ENCODE measurements around the gene SEZ6L2.

Gene SEZ6L2

DNA sequence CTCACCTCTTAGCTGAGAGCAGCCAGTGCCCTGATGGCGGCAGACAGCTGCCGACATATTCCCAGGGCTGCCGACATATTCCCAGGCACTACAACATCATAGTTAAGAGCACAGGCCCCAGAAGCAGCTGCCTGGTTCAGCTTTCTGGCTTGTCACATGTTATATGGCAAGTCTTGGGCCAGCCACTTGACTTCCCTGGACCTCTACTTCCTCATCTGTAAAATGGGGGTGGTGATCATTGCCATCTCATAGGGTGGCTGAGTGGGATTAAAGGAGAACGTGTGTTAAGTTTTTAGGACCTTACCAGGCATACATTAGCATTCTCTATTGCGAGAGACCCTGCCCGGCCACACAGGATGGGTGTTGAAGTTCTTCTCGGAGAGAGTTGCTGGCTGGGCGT is 55.4 kb downstream of the SEZ6L2 start:
- no peak for DNase-seq
- no peaks in the 10 kb centered on the region for H3K79me1 ChIP-seq (ENCODE audit: low read length)
- no peak overlapping the region for H2BK15ac ChIP-seq (replicated peaks; ENCODE audit: low read depth)
- H2BK120ac ChIP-seq (ENCODE audit: low read depth, low read length), result no peak overlapping the region
- no peak overlapping the region for H2BK5ac ChIP-seq (ENCODE audit: low read length)
- no peak overlapping the region for H3K18ac ChIP-seq (ENCODE audit: low read length)
- H3K23ac ChIP-seq (ENCODE audit: low read length), result no peak overlapping the region
- H4K5ac ChIP-seq (ENCODE audit: low read length), result no peak overlapping the region
- no peaks in the 10 kb centered on the region for H3K36me3 ChIP-seq (ENCODE audit: control insufficient read depth, insufficient read depth, low read length)
- no peaks in the 10 kb centered on the region for H3K4me1 ChIP-seq (ENCODE audit: control insufficient read depth, low read depth, low read length)
- H3K4me2 ChIP-seq (ENCODE audit: low read length), result no peak overlapping the region
- no peaks in the 10 kb centered on the region for H3K27me3 ChIP-seq (ENCODE audit: insufficient read depth, low read length, poor library complexity)
- WGBS (ENCODE audit: extremely low coverage, insufficient coverage, low lambda C conversion rate), result no CpG with 5 or more reads among the region's 8 CpGs
- H2AK5ac ChIP-seq (ENCODE audit: low read length), result no peak overlapping the region
- no peak overlapping the region for H3K56ac ChIP-seq (ENCODE audit: low read length)
- no peaks in the 10 kb centered on the region for H3K79me2 ChIP-seq (ENCODE audit: control insufficient read depth, insufficient read depth, low read length)
- H3K4ac ChIP-seq (ENCODE audit: low read depth, low read length), result no peak overlapping the region
- no peak overlapping the region for H3K4me3 ChIP-seq (ENCODE audit: low read length)
- no peak overlapping the region for H3K9ac ChIP-seq (ENCODE audit: low read length)
- no peak overlapping the region for H3K27ac ChIP-seq (ENCODE audit: low read depth, low read length)
- H4K8ac ChIP-seq (ENCODE audit: low read depth, low read length), result no peak overlapping the region

DNA sequence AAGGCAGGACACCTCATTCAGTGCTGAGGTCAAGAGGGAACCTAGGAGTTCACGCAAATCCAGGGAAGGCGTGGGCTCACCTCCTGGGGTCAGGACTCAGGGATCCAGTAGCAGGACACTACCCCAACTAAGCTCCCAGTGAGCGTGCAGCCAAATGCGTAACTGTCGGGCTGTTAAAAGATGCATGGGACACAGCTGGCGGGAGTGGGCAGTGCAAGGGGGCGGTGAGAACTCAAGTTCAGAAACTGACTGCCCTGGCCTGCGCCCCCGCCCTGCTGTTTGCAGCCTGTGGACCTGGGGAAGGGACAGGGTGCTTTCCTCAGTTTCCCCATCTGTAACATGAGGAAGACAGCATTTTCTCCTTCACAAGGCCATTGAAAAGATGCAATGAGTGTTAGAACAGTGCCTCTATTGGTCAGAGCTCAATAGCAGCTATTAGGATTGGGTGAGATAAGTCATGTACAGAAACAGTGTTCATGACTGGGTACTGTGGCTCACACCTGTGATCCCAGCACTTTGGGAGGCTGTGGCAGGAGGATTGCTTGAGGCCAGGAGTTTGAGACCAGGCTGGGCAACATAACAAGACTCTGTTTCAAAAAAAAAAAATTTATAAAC is 56.5 kb downstream of the SEZ6L2 start:
- H3K4me1 ChIP-seq (ENCODE audit: control insufficient read depth, low read depth, low read length), result no peaks in the 10 kb centered on the region
- no peak overlapping the region for H2BK120ac ChIP-seq (ENCODE audit: low read depth, low read length)
- no CpG with 5 or more reads among the region's 9 CpGs for WGBS (ENCODE audit: extremely low coverage, insufficient coverage, low lambda C conversion rate)
- no peak overlapping the region for H3K56ac ChIP-seq (ENCODE audit: low read length)
- no peak overlapping the region for H3K4me2 ChIP-seq (ENCODE audit: low read length)
- H3K27ac ChIP-seq (ENCODE audit: low read depth, low read length), result no peak overlapping the region
- no peak overlapping the region for H3K23ac ChIP-seq (ENCODE audit: low read length)
- H2BK15ac ChIP-seq (replicated peaks; ENCODE audit: low read depth), result no peak overlapping the region
- no peak overlapping the region for H4K8ac ChIP-seq (ENCODE audit: low read depth, low read length)
- H3K18ac ChIP-seq (ENCODE audit: low read length), result no peak overlapping the region
- H3K4ac ChIP-seq (ENCODE audit: low read depth, low read length), result no peak overlapping the region
- no peaks in the 10 kb centered on the region for H3K79me1 ChIP-seq (ENCODE audit: low read length)
- H2BK5ac ChIP-seq (ENCODE audit: low read length), result no peak overlapping the region
- H4K5ac ChIP-seq (ENCODE audit: low read length), result no peak overlapping the region
- no peak for DNase-seq
- no peak overlapping the region for H2AK5ac ChIP-seq (ENCODE audit: low read length)
- H3K9ac ChIP-seq (ENCODE audit: low read length), result no peak overlapping the region
- no peaks in the 10 kb centered on the region for H3K36me3 ChIP-seq (ENCODE audit: control insufficient read depth, insufficient read depth, low read length)
- H3K4me3 ChIP-seq (ENCODE audit: low read length), result no peak overlapping the region
- no peaks in the 10 kb centered on the region for H3K79me2 ChIP-seq (ENCODE audit: control insufficient read depth, insufficient read depth, low read length)
- no peaks in the 10 kb centered on the region for H3K27me3 ChIP-seq (ENCODE audit: insufficient read depth, low read length, poor library complexity)

DNA sequence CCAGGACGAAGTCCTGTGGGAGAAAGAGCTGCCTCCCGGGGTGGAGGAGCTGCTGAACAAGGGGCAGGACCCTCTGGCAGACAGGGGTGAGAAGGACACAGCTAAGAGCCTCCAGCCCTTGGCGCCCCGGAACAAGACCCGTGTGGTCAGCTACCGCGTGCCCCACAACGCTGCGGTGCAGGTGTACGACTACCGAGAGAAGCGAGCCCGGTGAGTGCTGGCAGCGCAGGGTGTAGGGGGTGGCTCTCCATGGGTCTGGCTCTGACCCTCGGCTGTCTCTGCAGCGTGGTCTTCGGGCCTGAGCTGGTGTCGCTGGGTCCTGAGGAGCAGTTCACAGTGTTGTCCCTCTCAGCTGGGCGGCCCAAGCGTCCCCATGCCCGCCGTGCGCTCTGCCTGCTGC is 57.7 kb downstream of the SEZ6L2 start:
- no peak overlapping the region for H3K23ac ChIP-seq (ENCODE audit: low read length)

GRCh38 chr16:29840240-29840639 is 59.1 kb downstream of the SEZ6L2 start:
- no peaks in the 10 kb centered on the region for H3K27me3 ChIP-seq (ENCODE audit: insufficient read depth, low read length, poor library complexity)
- no peak overlapping the region for H2BK15ac ChIP-seq (replicated peaks; ENCODE audit: low read depth)
- H3K23ac ChIP-seq (ENCODE audit: low read length), result peak overlapping the region; percentile 3
- H3K9ac ChIP-seq (ENCODE audit: low read length), result no peak overlapping the region
- no peaks in the 10 kb centered on the region for H3K4me1 ChIP-seq (ENCODE audit: control insufficient read depth, low read depth, low read length)
- H2BK120ac ChIP-seq (ENCODE audit: low read depth, low read length), result no peak overlapping the region
- H3K27ac ChIP-seq (ENCODE audit: low read depth, low read length), result no peak overlapping the region
- no peak overlapping the region for H3K4me3 ChIP-seq (ENCODE audit: low read length)
- H3K79me2 ChIP-seq (ENCODE audit: control insufficient read depth, insufficient read depth, low read length), result no peaks in the 10 kb centered on the region
- no CpG with 5 or more reads among the region's 10 CpGs for WGBS (ENCODE audit: extremely low coverage, insufficient coverage, low lambda C conversion rate)
- no peak overlapping the region for H4K8ac ChIP-seq (ENCODE audit: low read depth, low read length)
- no peak overlapping the region for H3K18ac ChIP-seq (ENCODE audit: low read length)
- H3K4ac ChIP-seq (ENCODE audit: low read depth, low read length), result no peak overlapping the region
- H3K79me1 ChIP-seq (ENCODE audit: low read length), result no peaks in the 10 kb centered on the region
- no peak for DNase-seq
- no peaks in the 10 kb centered on the region for H3K36me3 ChIP-seq (ENCODE audit: control insufficient read depth, insufficient read depth, low read length)
- no peak overlapping the region for H3K56ac ChIP-seq (ENCODE audit: low read length)
- H3K4me2 ChIP-seq (ENCODE audit: low read length), result no peak overlapping the region
- H2AK5ac ChIP-seq (ENCODE audit: low read length), result no peak overlapping the region
- H4K5ac ChIP-seq (ENCODE audit: low read length), result no peak overlapping the region
- no peak overlapping the region for H2BK5ac ChIP-seq (ENCODE audit: low read length)

More for the DNA sequence above, 57.7 kb downstream of the SEZ6L2 start:
- Histone ChIP-seq H3K79me1 (ENCODE audit: low read length) (no peaks in the 10 kb centered on the region), H3K36me3 (ENCODE audit: control insufficient read depth, insufficient read depth, low read length) (no peaks in the 10 kb centered on the region), H3K18ac (ENCODE audit: low read length) (no peak overlapping the region), H2BK5ac (ENCODE audit: low read length) (no peak overlapping the region), H3K4me1 (ENCODE audit: control insufficient read depth, low read depth, low read length) (no peaks in the 10 kb centered on the region), H3K79me2 (ENCODE audit: control insufficient read depth, insufficient read depth, low read length) (no peaks in the 10 kb centered on the region), H3K56ac (ENCODE audit: low read length) (no peak overlapping the region), H2BK15ac (replicated peaks; ENCODE audit: low read depth) (no peak overlapping the region), H3K4me2 (ENCODE audit: low read length) (no peak overlapping the region), H2AK5ac (ENCODE audit: low read length) (no peak overlapping the region), H4K8ac (ENCODE audit: low read depth, low read length) (no peak overlapping the region), H3K4ac (ENCODE audit: low read depth, low read length) (no peak overlapping the region), H3K27me3 (ENCODE audit: insufficient read depth, low read length, poor library complexity) (no peaks in the 10 kb centered on the region), H3K9ac (ENCODE audit: low read length) (no peak overlapping the region), H3K4me3 (ENCODE audit: low read length) (no peak overlapping the region), H3K27ac (ENCODE audit: low read depth, low read length) (no peak overlapping the region), H4K5ac (ENCODE audit: low read length) (no peak overlapping the region), H2BK120ac (ENCODE audit: low read depth, low read length) (no peak overlapping the region)
- WGBS (ENCODE audit: extremely low coverage, insufficient coverage, low lambda C conversion rate), result no CpG with 5 or more reads among the region's 23 CpGs
- no peak for DNase-seq

DNA sequence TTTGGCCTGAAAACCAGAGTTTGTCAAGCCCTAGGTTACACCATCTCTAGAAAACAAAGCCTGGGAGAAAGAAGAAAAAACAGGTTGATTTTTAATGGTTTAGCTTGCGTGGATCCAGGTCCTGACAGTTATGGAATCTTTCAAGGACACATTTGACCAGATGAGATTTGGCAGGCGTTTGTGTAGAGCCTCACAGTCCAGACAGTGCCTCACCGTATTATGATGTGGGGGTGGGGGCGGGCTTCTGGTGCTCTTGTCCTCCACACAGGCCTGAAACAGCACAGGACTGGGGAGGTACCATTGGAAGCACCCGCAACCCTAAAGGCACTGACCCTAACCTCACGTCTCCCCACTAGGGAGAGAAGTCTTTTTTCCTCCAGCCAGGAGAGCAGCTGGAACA is 59.5 kb downstream of the SEZ6L2 start:
- Histone ChIP-seq H3K27me3 (ENCODE audit: insufficient read depth, low read length, poor library complexity) (no peaks in the 10 kb centered on the region), H2BK120ac (ENCODE audit: low read depth, low read length) (no peak overlapping the region), H2AK5ac (ENCODE audit: low read length) (no peak overlapping the region), H4K5ac (ENCODE audit: low read length) (no peak overlapping the region), H3K36me3 (ENCODE audit: control insufficient read depth, insufficient read depth, low read length) (no peaks in the 10 kb centered on the region), H2BK15ac (replicated peaks; ENCODE audit: low read depth) (no peak overlapping the region), H3K4me2 (ENCODE audit: low read length) (no peak overlapping the region), H3K9ac (ENCODE audit: low read length) (no peak overlapping the region), H3K23ac (ENCODE audit: low read length) (peak overlapping the region; percentile 3), H3K4me1 (ENCODE audit: control insufficient read depth, low read depth, low read length) (no peaks in the 10 kb centered on the region), H3K79me1 (ENCODE audit: low read length) (no peaks in the 10 kb centered on the region), H4K8ac (ENCODE audit: low read depth, low read length) (no peak overlapping the region), H3K56ac (ENCODE audit: low read length) (no peak overlapping the region), H3K4ac (ENCODE audit: low read depth, low read length) (no peak overlapping the region), H3K4me3 (ENCODE audit: low read length) (no peak overlapping the region), H3K18ac (ENCODE audit: low read length) (no peak overlapping the region), H2BK5ac (ENCODE audit: low read length) (no peak overlapping the region), H3K79me2 (ENCODE audit: control insufficient read depth, insufficient read depth, low read length) (no peaks in the 10 kb centered on the region), H3K27ac (ENCODE audit: low read depth, low read length) (no peak overlapping the region)
- no peak for DNase-seq
- WGBS (ENCODE audit: extremely low coverage, insufficient coverage, low lambda C conversion rate), result no CpG with 5 or more reads among the region's 6 CpGs

GRCh38 chr16:29837841-29838240 is 61.5 kb downstream of the SEZ6L2 start:
- H3K4me3 ChIP-seq (ENCODE audit: low read length), result no peak overlapping the region
- H2BK120ac ChIP-seq (ENCODE audit: low read depth, low read length), result no peak overlapping the region
- no peak overlapping the region for H3K56ac ChIP-seq (ENCODE audit: low read length)
- no peaks in the 10 kb centered on the region for H3K79me2 ChIP-seq (ENCODE audit: control insufficient read depth, insufficient read depth, low read length)
- no peak overlapping the region for H4K8ac ChIP-seq (ENCODE audit: low read depth, low read length)
- no peak overlapping the region for H2AK5ac ChIP-seq (ENCODE audit: low read length)
- no peaks in the 10 kb centered on the region for H3K36me3 ChIP-seq (ENCODE audit: control insufficient read depth, insufficient read depth, low read length)
- no peak for DNase-seq
- no peak overlapping the region for H2BK5ac ChIP-seq (ENCODE audit: low read length)
- no peak overlapping the region for H3K23ac ChIP-seq (ENCODE audit: low read length)
- no peak overlapping the region for H3K9ac ChIP-seq (ENCODE audit: low read length)
- no peaks in the 10 kb centered on the region for H3K4me1 ChIP-seq (ENCODE audit: control insufficient read depth, low read depth, low read length)
- no peak overlapping the region for H3K27ac ChIP-seq (ENCODE audit: low read depth, low read length)
- H3K4ac ChIP-seq (ENCODE audit: low read depth, low read length), result no peak overlapping the region
- no peak overlapping the region for H4K5ac ChIP-seq (ENCODE audit: low read length)
- no peaks in the 10 kb centered on the region for H3K79me1 ChIP-seq (ENCODE audit: low read length)
- H3K27me3 ChIP-seq (ENCODE audit: insufficient read depth, low read length, poor library complexity), result no peaks in the 10 kb centered on the region
- H3K4me2 ChIP-seq (ENCODE audit: low read length), result no peak overlapping the region
- no peak overlapping the region for H2BK15ac ChIP-seq (replicated peaks; ENCODE audit: low read depth)
- H3K18ac ChIP-seq (ENCODE audit: low read length), result no peak overlapping the region
- WGBS (ENCODE audit: extremely low coverage, insufficient coverage, low lambda C conversion rate), result no CpG with 5 or more reads among the region's 5 CpGs
